ENCODE data around the gene MAP4.
A peak's percentile ranks its signal among the peaks of the same experiment; 100 is the strongest.
"Not testable (repeated sequence)": the region's sequence is repeated elsewhere in the genome, so short reads cannot be mapped to it uniquely, and the experiment has no call there.

MAP4 gene

GRCh38 chr3:47846186-47846879 lies 169.9 kb downstream of the MAP4 start:
- DNase-seq (ENCODE audit: low spot score), result no peak

GRCh38 chr3:47841786-47842349 lies 174.3 kb downstream of the MAP4 start:
- DNase-seq (ENCODE audit: low spot score), result no peak

DNA sequence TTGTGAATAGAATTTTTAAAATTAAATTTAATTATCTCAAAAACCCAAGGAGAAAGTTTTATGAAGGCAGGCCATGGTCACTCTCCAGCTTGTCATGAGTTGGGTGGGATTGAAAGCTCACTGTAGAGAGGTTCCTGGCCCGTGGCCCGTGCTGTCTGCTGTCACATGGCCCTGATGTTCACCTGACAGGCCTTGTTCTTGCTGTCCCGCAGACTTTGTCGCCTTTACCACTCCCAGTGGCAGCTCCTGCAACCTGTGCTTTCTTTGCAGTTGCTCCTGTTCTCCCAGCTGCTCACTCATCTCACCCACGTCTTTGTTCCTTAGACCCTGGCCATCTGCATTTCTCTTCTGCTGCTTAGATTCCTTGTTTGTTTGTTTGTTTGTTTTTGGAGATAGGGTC lies 177.7 kb downstream of the MAP4 start:
- DNase-seq (ENCODE audit: low spot score), result no peak

- no peak for DNase-seq (ENCODE audit: low spot score)
These were observed 179.2 kb downstream of the MAP4 start for GRCh38 chr3:47836986-47837385.

- DNase-seq (ENCODE audit: low spot score), result not testable (repeated sequence)
These were observed 186.7 kb downstream of the MAP4 start for GRCh38 chr3:47829482-47829881.

- no peak for DNase-seq (ENCODE audit: low spot score)
These were observed 190.6 kb downstream of the MAP4 start for GRCh38 chr3:47825590-47825989.

DNA sequence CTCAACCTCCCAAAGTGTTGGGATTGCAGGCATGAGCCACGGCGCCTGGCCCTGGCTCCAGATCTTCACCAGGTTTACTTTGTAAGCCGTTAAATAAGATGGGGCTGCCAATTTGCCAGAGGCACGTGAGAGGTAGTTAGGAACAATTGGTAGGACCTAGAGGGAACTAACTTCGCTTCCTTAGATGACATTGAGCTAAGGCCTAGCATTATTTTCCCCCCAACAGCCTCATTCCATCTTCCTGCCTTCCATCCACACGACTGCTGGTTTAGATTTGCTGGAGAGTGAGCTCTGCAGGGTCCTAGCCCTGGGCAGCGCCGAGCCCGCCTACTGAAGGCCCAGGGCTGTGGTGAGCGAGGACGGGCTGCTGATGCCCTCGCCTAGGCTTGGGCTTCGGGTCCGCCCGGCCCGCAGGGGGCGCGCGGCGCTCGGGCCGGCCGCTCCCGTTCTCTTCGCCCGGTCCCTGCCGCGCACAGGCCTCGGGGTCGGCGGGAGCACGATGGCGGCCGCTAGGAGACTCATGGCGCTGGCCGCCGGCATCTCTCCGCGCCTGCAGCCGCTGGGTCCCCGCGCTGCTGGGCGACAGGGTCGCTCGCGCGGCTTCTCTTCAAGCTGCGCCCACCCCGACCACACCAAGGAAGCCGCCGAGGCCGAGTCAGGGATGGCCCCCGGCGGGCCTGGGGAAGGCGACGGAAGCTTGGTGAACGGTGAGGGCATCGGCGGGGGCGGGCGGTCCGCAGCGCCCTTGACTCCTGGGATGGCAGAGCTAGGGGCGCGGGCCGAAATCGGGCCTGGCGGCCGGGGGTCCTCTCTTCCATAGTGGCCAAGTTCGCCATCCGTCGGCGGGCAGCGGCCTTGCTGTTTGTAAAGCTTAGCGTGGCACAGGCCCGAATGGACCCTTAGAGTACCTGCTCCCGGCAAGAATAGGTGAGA lies 191.4 kb downstream of the MAP4 start:
- DNase-seq (ENCODE audit: low spot score), result peak; percentile 80

- no peak for DNase-seq (ENCODE audit: low spot score)
These were observed 198.6 kb downstream of the MAP4 start for GRCh38 chr3:47817609-47818008.

DNA sequence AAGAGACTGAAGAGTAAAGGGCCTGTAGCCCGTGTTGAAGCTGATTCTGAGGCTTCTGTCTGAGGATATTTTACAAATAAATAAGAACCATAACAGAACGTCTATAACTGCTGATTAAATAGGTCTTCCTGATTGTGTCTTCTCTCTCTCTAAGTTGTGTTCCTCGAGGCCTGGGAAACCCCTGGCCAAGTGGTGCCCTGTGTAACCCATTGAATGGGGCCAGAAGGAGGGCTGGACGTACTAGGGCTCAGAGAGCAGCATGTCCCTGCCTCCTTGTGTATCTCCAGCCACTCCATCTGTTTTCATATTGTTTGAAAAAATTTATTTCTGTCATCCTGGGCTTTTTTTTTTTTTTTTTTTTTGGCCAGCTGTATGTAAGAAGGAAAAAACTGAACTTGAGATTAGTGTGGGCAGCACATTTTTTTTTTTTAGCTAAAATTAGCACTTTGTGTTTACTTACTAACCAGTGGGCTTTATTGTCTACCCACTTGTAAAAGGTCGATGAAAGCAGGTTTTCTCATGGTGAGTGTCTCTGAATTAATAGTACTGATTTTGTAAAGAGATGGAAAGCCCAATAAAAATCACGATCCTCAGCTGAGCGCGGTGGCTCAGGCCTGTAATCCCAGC lies 202.6 kb downstream of the MAP4 start:
- DNase-seq (ENCODE audit: low spot score), result no peak

DNA sequence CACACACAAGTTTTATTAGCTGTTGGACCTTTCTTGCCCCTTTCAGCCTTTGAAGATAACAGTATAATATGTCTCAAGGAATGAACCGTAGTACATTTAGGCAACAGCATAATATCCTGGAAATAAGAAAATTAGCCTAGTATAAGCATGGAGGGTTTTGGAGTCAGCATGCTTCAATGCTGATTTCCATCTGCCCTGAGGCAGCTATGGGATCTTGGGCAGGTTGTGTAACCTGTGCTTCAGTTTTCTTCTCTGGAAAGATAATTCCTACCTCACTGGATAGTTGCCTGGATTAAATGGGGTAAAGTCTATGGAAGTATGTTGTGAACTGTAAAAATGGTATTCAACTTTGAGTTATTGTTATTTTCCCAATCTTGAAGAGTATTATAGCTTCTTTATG lies 211.6 kb downstream of the MAP4 start:
- DNase-seq (ENCODE audit: low spot score), result no peak

- no peak for DNase-seq (ENCODE audit: low spot score)
These were observed 212.7 kb downstream of the MAP4 start for GRCh38 chr3:47803480-47804025.

GRCh38 chr3:47802734-47803479 lies 213.3 kb downstream of the MAP4 start, which contains the start of gene DHX30:
Gene DHX30 (plus strand): TSS chr3:47803138. CDS start chr3:47810684, 7,546 bp downstream.
- DNase-seq (ENCODE audit: low spot score), result peak; percentile 83

Measured in cerebellar cortex (tissue), 1 donor.